Lower leg skin (tissue), 4 donors: Measurements from ENCODE around the gene HS3ST6. TPM values are rescaled to one million over a fixed set of nuclear protein-coding genes. Genes with fewer than 3 reads are reported as not detected.
A peak's percentile ranks its signal among the peaks of the same experiment; 100 is the strongest.
"Not testable (repeated sequence)": the region's sequence is repeated elsewhere in the genome, so short reads cannot be mapped to it uniquely, and the experiment has no call there.

ENCODE experiments used
- DNase-seq, 2 donors: peaks; one replicate each; pipeline ENCODE4 v3.0.0-alpha.2; 2019; ENCODE audit warnings: low spot score in 2 of 2
- H3K4me3 ChIP-seq: fragments of 200-600 bp; sonication (generic); 2 replicates; pipeline ENCODE4 v1.5.1; 2017; ENCODE audit warnings: mild to moderate bottlenecking, low read depth; ENCODE audit not compliant: poor library complexity, severe bottlenecking
- CTCF ChIP-seq, 3 donors: fragments of 450-650 bp; IDR thresholded peaks; one replicate each; pipeline ENCODE4 v1.5.1; 2016; ENCODE audit warnings: antibody characterized with exemption in 3 of 3, mild to moderate bottlenecking in 3 of 3, moderate library complexity in 2 of 3
- POLR2A ChIP-seq, 2 donors: fragments of 450-650 bp; IDR thresholded peaks; one replicate each; pipeline ENCODE4 v1.6.1; 2016 to 2017; ENCODE audit warnings: antibody characterized with exemption in 2 of 2, mild to moderate bottlenecking in 1 of 2, moderate library complexity in 1 of 2
- WGBS, 2 donors: methylation state at CpG; one replicate each; pipeline ENCODE4 v1.1.5; 2018; 5-methylcytosine and 5-hydroxymethylcytosine counted together
- intact Hi-C: fragments of 100-400 bp; cut with DNase I; formaldehyde crosslinking; loops from one replicate; pipeline ENCODE4 v1.15.0; 2023; ENCODE audit warnings: low total_unique reads
- total RNA-seq, 4 donors: library from RNA; depleted of rRNA; stranded (reverse); fragments of >200 nt; gene quantifications; one replicate each; pipeline ENCODE4 v1.1.0, GENCODE V29; 2016

HS3ST6 gene
- total RNA-seq, 4 donors from 2014 or later, result 103 to 153 (median 120) TPM

GRCh38 chr16:1922357-1922756, 4.1 kb upstream of the HS3ST6 start:
- 71 to 78% methylated on average over 8 of the region's 8 CpGs for WGBS, 2 donors
- intact Hi-C loops, result no loop called here
- TF ChIP-seq CTCF (IDR thresholded peaks at IDR 0.05), result no peak
- TF ChIP-seq POLR2A (IDR thresholded peaks at IDR 0.05), result no peak
- no peak for DNase-seq
- H3K4me3 ChIP-seq, result no peak overlapping the region

- H3K4me3 ChIP-seq, result no peak overlapping the region
- 15 to 23% methylated on average over 15 of the region's 15 CpGs for WGBS, 2 donors
- TF ChIP-seq CTCF (IDR thresholded peaks at IDR 0.05) (no peak), POLR2A (IDR thresholded peaks at IDR 0.05) (no peak)
- DNase-seq, result peak in 1 of 2 donors; percentile 17
- intact Hi-C loops, result no loop called here
Observed at GRCh38 chr16:1920727-1921171, 2.5 kb upstream of the HS3ST6 start.

GRCh38 chr16:1920122-1920521, 1.9 kb upstream of the HS3ST6 start:
- DNase-seq, intact Hi-C loops, H3K4me3 ChIP-seq: not testable (repeated sequence)
- 68 to 72% methylated on average over 19 to 21 of the region's 21 CpGs for WGBS, 2 donors

GRCh38 chr16:1919327-1919998, 1.2 kb upstream of the HS3ST6 start:
- no peak for TF ChIP-seq CTCF (IDR thresholded peaks at IDR 0.05)
- no peak for TF ChIP-seq POLR2A (IDR thresholded peaks at IDR 0.05)
- 20 to 22% methylated on average over 20 to 29 of the region's 30 CpGs for WGBS, 2 donors
- intact Hi-C loops, result no loop called here
- no peak for DNase-seq
- H3K4me3 ChIP-seq, result no peak overlapping the region

GRCh38 chr16:1917665-1918350, 407 bp downstream of the HS3ST6 start:
- intact Hi-C loops, result no loop called here
- TF ChIP-seq POLR2A (IDR thresholded peaks at IDR 0.05) (no peak), CTCF (IDR thresholded peaks at IDR 0.05) (no peak)
- 0% methylated on average over 4 to 53 of the region's 81 CpGs for WGBS, 2 donors
- peak overlapping the region; percentile 22 for H3K4me3 ChIP-seq
- no peak for DNase-seq

- 6 to 11% methylated on average over 10 to 15 of the region's 22 CpGs for WGBS, 2 donors
- no peak for DNase-seq
- H3K4me3 ChIP-seq, result peak overlapping the region; percentile 22
- intact Hi-C loops, result no loop called here
- TF ChIP-seq POLR2A (IDR thresholded peaks at IDR 0.05), result no peak
- no peak for TF ChIP-seq CTCF (IDR thresholded peaks at IDR 0.05)
Observed at GRCh38 chr16:1917056-1917664, 1.1 kb downstream of the HS3ST6 start.
